Liver (tissue), 9 donors: ENCODE measurements around the gene HSD11B1L. TPM values are rescaled to one million over a fixed set of nuclear protein-coding genes. Genes with fewer than 3 reads are reported as not detected.

ENCODE experiments used
- DNase-seq: peaks from one replicate; pipeline ENCODE4 v3.0.0-alpha.2; 2017; ENCODE audit warnings: low spot score
- H3K27ac ChIP-seq, 2 donors: one replicate each; pipeline ENCODE4 v1.7.0; 2013; ENCODE audit warnings: inconsistent platforms in 2 of 2, low read length in 2 of 2, control low read depth in 1 of 2, low read depth in 1 of 2, mild to moderate bottlenecking in 1 of 2
- H3K27me3 ChIP-seq, 4 donors: one replicate each; pipeline versions ENCODE4 v1.6.1 to v1.7.0; 2013; ENCODE audit warnings: low read length in 3 of 4, inconsistent platforms in 1 of 4, mild to moderate bottlenecking in 1 of 4, moderate library complexity in 1 of 4; ENCODE audit not compliant: control insufficient read depth in 4 of 4, insufficient read depth in 4 of 4
- H3K36me3 ChIP-seq, 4 donors: one replicate each; pipeline versions ENCODE4 v1.6.1 to v1.7.0; 2013; ENCODE audit warnings: low read length in 3 of 4, mild to moderate bottlenecking in 3 of 4, low read depth in 1 of 4, moderate library complexity in 1 of 4; ENCODE audit not compliant: control insufficient read depth in 4 of 4, insufficient read depth in 3 of 4
- H3K4me1 ChIP-seq, 4 donors: one replicate each; pipeline versions ENCODE4 v1.6.1 to v1.7.0; 2013; ENCODE audit warnings: low read length in 3 of 4, mild to moderate bottlenecking in 3 of 4, moderate library complexity in 1 of 4; ENCODE audit not compliant: control insufficient read depth in 4 of 4, insufficient read depth in 4 of 4
- H3K4me3 ChIP-seq, 3 donors: one replicate each; pipeline versions ENCODE4 v1.6.1 to v1.7.0; 2013; ENCODE audit warnings: low read length in 3 of 3, control low read depth in 1 of 3, low read depth in 1 of 3, mild to moderate bottlenecking in 1 of 3
- H3K9ac ChIP-seq, 2 donors: one replicate each; pipeline ENCODE4 v1.7.0; 2013; ENCODE audit warnings: low read length in 2 of 2, mild to moderate bottlenecking in 2 of 2, moderate library complexity in 2 of 2, control low read depth in 1 of 2, low read depth in 1 of 2
- H3K9me3 ChIP-seq, 4 donors: one replicate each; pipeline versions ENCODE4 v1.6.1 to v1.7.0; 2013; ENCODE audit warnings: low read length in 3 of 4; ENCODE audit not compliant: control insufficient read depth in 4 of 4
- CTCF ChIP-seq: fragments of 150-350 bp; IDR thresholded peaks from 2 replicates; pipeline ENCODE4 v1.5.1; 2017; ENCODE audit warnings: improper control_type of control experiment, low read depth, low read length; ENCODE audit not compliant: missing input control
- EGR1 ChIP-seq, 2 donors: IDR thresholded peaks; 2 replicates each; pipeline ENCODE4 v1.6.1; 2016 to 2018; ENCODE audit warnings: antibody characterized with exemption in 2 of 2, low read depth in 2 of 2
- FOXA1 ChIP-seq: IDR thresholded peaks from 2 replicates; pipeline ENCODE4 v1.6.1; 2016; ENCODE audit warnings: antibody characterized with exemption
- FOXA2 ChIP-seq: IDR thresholded peaks from 2 replicates; pipeline ENCODE4 v1.6.1; 2016; ENCODE audit warnings: antibody characterized with exemption
- GABPA ChIP-seq, 2 donors: IDR thresholded peaks in 1 of 2; conservative IDR thresholded peaks in 1 of 2; 2 replicates each; pipeline ENCODE4 v1.6.1; 2016; ENCODE audit warnings: antibody characterized with exemption in 2 of 2, mild to moderate bottlenecking in 1 of 2, moderate library complexity in 1 of 2
- HNF4A ChIP-seq, 2 donors: conservative IDR thresholded peaks; 2 replicates each; pipeline ENCODE4 v1.6.1; 2016; ENCODE audit warnings: antibody characterized with exemption in 2 of 2, mild to moderate bottlenecking in 2 of 2
- HNF4G ChIP-seq: IDR thresholded peaks from 2 replicates; pipeline ENCODE4 v1.6.1; 2016; ENCODE audit warnings: antibody characterized with exemption
- NR2F2 ChIP-seq: IDR thresholded peaks from 2 replicates; pipeline ENCODE4 v1.6.1; 2016; ENCODE audit warnings: antibody characterized with exemption
- RXRA ChIP-seq, 2 donors: IDR thresholded peaks; 2 replicates each; pipeline ENCODE4 v1.6.1; 2017 to 2018; ENCODE audit warnings: antibody characterized with exemption in 2 of 2, mild to moderate bottlenecking in 1 of 2
- TAF1 ChIP-seq: conservative IDR thresholded peaks from 2 replicates; pipeline ENCODE4 v1.6.1; 2016; ENCODE audit warnings: antibody characterized with exemption, mild to moderate bottlenecking
- YY1 ChIP-seq: IDR thresholded peaks from 2 replicates; pipeline ENCODE4 v1.6.1; 2016; ENCODE audit warnings: antibody characterized with exemption, mild to moderate bottlenecking
- WGBS: extraction: QIAGEN DNeasy Blood & Tissue Kit; methylation state at CpG from one replicate; pipeline ENCODE4 v1.1.7; 2013; 5-methylcytosine and 5-hydroxymethylcytosine counted together
- polyA plus RNA-seq, 2 donors: library from polyadenylated mRNA; stranded (reverse) in 1 of 2; unstranded in 1 of 2; fragments of 200-250 nt in 1 of 2; fragments of >200 nt in 1 of 2; fragmentation: Nextera tagmentation in 1 of 2; extraction: Ambion mirVana in 1 of 2; gene quantifications; one replicate each; pipeline versions ENCODE4 v1.2.1 to v1.2.3, GENCODE V29; 2013 to 2015
- total RNA-seq, 2 donors: library from RNA; depleted of rRNA; stranded (reverse); fragments of >200 nt; gene quantifications; one replicate each; pipeline ENCODE4 v1.2.3, GENCODE V29; 2014
- TF ChIP-seq, protein P1 (sequence below): IDR thresholded peaks from 2 replicates; pipeline ENCODE4 v1.6.1; 2016; ENCODE audit warnings: antibody characterized with exemption
- donor health status: healthy.
- donor health status: healthy.
- donor health status: healthy.
- donor health status: healthy.
- donor health status: healthy.

The HSD11B1L gene
- total and polyA plus RNA-seq, 4 donors = 1.3 to 2.5 (median 1.9) TPM

DNA sequence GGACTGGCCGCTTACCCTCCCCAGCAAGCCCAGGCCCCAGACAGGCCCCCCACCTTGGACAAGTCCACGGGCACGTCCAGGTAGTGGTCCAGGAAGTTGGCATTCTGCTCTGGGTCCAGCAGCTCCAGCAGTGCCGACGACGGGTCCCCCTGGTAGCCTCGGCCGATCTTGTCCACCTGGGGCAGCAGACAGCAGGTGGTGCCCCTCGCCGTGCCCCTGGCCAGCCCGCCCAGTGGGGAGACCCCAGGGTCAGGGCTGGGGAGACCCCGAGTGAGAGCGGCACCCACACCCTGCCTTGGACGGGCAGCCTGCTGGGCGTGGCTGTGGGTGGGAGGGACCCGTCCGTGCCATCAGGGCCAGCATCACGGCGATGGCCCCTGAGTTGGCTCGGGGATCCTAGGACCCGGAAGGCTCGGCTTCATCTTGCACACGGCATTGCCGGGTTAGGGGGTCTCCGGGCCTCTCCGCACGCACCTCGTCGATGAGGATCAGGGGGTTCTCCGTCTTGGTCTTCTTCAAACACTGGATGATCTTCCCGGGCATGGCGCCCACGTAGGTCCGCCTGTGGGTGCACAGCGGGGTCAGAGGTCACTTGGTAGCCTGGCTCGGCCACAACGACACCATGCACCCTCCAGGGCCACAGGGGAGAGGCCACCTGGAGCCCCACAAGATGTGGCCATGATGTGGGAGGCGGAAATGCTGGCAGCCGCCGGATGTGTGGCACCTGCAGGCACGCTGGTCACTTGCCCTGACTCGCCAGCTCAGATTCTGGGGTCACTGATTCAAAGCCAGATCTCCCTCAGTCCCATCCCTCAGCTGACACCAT, 15.6 kb downstream of the HSD11B1L start:
- DNase-seq = no peak
- H3K27me3 ChIP-seq = no peaks in the 10 kb centered on the region
- peaks cover 6 to 10% (median 7%) of the 10 kb centered on the region in 4 donors for H3K4me1 ChIP-seq
- TF ChIP-seq GABPA (IDR thresholded peaks at IDR 0.05 in 1 of 2, conservative IDR thresholded peaks at IDR 0.05 in 1 of 2) (no peak), RXRA (IDR thresholded peaks at IDR 0.05) (no peak)
- H3K36me3 ChIP-seq = peaks cover 19 to 71% (median 30%) of the 10 kb centered on the region in 4 donors
- WGBS = 88% methylated on average over 42 of the region's 42 CpGs
- no peaks in the 10 kb centered on the region for H3K9me3 ChIP-seq
- H3K4me3 ChIP-seq = no peak overlapping the region
- H3K9ac ChIP-seq = no peak overlapping the region
- H3K27ac ChIP-seq = no peak overlapping the region

DNA sequence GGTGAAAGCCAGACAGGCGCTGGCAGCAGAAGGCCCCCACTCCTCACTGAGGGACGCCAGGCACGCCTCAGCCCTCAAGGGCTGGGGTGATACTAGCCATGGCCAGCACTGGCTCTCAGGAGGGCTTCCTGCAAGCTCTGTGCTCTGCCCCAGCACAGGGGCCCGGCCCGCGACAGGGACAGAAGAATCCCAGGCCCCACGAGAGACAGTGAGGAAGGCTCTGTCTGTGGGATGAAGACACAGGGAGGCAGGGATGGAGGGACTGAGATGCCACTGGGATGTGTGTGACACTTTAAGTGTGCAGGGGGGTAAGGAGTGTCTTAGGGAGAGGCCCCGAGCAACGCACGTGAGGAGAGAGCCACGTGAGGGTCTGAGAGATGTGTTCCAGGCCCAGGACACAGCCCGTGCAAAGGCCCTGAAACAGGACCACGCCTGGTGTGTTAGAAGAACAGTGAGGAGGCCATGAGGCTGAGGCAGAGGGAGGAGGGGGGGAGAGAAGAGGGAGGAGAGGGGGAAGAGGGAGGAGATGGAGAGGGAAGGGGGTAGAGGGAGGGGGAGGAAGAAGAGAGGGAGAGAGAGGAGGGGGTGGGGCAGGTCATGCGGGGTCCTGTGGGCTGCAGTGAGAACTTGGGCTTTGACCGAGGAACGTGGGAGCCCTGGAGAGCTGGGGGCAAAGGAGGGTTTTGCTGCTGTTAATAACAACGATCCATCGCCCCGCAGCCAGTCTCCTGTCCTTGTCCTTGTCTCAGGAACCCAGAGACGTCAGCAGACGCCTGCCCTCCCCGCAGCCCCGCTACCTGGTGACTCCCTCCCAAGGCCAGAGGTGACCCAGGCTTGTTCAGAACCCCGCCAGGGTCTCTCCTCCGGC, 16.4 kb downstream of the HSD11B1L start:
- Histone ChIP-seq H3K36me3 (peaks cover 15 to 65% (median 27%) of the 10 kb centered on the region in 4 donors), H3K9me3 (no peaks in the 10 kb centered on the region), H3K27ac (no peak overlapping the region), H3K9ac (no peak overlapping the region), H3K4me3 (no peak overlapping the region), H3K27me3 (no peaks in the 10 kb centered on the region), H3K4me1 (peaks cover 0 to 2% (median 1%) of the 10 kb centered on the region in 4 donors)
- no peak for DNase-seq
- no peak for TF ChIP-seq HNF4A (conservative IDR thresholded peaks at IDR 0.05)
- no peak for TF ChIP-seq TAF1
- TF ChIP-seq CTCF = no peak
- no peak for TF ChIP-seq FOXA1
- no peak for TF ChIP-seq HNF4G
- TF ChIP-seq RXRA (IDR thresholded peaks at IDR 0.05) = no peak
- TF ChIP-seq NR2F2 = no peak
- TF ChIP-seq FOXA2 = no peak
- TF ChIP-seq YY1 = no peak
- 90% methylated on average over 25 of the region's 25 CpGs for WGBS

DNA sequence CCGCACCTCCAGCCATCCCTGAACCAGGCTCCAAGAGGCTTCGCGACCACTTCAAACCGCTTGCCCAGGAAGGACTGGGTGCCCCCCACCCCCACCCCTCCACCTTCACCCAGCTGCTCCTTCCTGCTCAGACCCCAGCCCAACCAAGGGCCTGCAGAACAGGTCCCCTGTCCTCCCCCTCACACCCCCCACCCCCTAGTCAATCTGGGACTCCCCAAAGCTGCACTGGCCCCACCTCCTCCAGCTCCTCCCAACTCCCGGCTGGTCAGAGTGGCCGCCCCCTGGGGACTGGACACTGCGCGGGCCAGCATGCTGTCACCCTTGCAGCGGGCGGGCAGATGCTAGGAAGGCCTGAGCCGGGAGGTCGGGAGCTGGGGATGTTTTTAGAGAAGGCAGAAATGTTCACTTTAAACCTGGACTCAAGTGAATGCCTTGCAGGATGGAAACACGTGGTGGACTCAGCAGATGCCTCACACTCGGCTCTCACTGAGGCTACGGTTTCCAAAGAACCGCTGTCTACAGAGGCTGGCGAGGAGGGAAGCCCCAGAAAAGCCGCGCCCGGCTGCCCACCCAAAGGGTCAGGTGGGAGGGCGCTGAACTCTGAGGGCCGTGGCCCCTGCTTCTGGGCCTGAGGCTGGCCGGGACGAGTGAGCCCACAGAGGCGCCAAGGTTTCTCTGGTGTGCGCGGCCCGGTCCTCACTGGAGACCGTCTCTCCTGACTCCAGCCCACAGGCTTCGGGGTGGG, 17.2 kb downstream of the HSD11B1L start:
- H3K36me3 ChIP-seq = peaks cover 11 to 57% (median 22%) of the 10 kb centered on the region in 4 donors
- WGBS = 93% methylated on average over 30 of the region's 30 CpGs
- H3K9me3 ChIP-seq = no peaks in the 10 kb centered on the region
- no peak for TF ChIP-seq FOXA1
- no peak for TF ChIP-seq EGR1 (IDR thresholded peaks at IDR 0.05; ENCODE audit: low read depth in 2 of 2)
- TF ChIP-seq, protein P1, sequence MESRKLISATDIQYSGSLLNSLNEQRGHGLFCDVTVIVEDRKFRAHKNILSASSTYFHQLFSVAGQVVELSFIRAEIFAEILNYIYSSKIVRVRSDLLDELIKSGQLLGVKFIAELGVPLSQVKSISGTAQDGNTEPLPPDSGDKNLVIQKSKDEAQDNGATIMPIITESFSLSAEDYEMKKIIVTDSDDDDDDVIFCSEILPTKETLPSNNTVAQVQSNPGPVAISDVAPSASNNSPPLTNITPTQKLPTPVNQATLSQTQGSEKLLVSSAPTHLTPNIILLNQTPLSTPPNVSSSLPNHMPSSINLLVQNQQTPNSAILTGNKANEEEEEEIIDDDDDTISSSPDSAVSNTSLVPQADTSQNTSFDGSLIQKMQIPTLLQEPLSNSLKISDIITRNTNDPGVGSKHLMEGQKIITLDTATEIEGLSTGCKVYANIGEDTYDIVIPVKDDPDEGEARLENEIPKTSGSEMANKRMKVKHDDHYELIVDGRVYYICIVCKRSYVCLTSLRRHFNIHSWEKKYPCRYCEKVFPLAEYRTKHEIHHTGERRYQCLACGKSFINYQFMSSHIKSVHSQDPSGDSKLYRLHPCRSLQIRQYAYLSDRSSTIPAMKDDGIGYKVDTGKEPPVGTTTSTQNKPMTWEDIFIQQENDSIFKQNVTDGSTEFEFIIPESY = no peak
- DNase-seq = no peak
- no peaks in the 10 kb centered on the region for H3K4me1 ChIP-seq
- no peak overlapping the region for H3K4me3 ChIP-seq
- no peak overlapping the region for H3K9ac ChIP-seq
- H3K27me3 ChIP-seq = no peaks in the 10 kb centered on the region
- no peak overlapping the region for H3K27ac ChIP-seq
